Ammon's horn (tissue), 1 donor: ENCODE measurements around the gene MTOR.
"Not testable (repeated sequence)": the region's sequence is repeated elsewhere in the genome, so short reads cannot be mapped to it uniquely, and the experiment has no call there.

Source experiments
- DNase-seq: peaks from one replicate; pipeline ENCODE4 v3.0.0-alpha.2; 2016; ENCODE audit warnings: low spot score

Gene MTOR

GRCh38 chr1:11107599-11107998 is 154.8 kb downstream of the MTOR start:
- DNase-seq: no peak

- no peak for DNase-seq
Observed at GRCh38 chr1:11105586-11105985, 156.8 kb downstream of the MTOR start.

- DNase-seq: no peak
Observed at GRCh38 chr1:11101347-11101746, 161.0 kb downstream of the MTOR start.

DNA sequence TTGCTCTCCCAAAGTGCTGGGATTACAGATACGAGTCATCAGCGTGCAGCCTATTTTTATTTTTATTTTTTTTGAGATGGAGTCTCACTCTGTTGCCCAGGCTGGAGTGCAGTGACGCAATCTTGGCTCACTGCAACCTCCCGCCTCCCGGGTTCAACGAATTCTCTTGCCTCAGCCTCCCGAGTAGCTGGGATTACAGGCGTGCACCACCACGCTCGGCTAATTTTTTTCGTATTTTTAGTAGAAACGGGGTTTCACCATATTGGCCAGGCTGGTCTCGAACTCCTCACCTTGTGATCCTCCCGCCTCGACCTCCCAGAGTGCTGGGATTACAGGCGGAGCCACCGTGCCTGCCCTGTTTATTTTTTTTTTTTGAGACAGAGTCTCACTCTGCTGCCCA is 161.5 kb downstream of the MTOR start:
- DNase-seq: not testable (repeated sequence)

DNA sequence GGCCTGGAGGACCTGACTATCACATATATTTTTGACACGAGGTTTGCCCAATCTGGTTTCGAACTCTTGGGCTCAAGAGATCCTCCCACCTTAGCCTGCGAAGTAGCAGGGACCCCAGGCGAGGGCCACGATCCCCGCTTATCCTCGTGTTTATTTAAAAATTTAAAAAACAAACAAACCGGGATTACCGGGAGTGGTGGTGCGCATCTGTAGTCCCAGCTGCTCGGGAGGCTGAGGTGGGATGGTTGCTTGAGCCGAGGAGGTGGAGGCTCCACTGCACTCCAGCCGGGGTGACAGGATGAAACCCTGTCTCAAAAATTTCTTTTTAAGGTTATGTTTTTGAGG is 162.2 kb downstream of the MTOR start:
- DNase-seq: no peak

DNA sequence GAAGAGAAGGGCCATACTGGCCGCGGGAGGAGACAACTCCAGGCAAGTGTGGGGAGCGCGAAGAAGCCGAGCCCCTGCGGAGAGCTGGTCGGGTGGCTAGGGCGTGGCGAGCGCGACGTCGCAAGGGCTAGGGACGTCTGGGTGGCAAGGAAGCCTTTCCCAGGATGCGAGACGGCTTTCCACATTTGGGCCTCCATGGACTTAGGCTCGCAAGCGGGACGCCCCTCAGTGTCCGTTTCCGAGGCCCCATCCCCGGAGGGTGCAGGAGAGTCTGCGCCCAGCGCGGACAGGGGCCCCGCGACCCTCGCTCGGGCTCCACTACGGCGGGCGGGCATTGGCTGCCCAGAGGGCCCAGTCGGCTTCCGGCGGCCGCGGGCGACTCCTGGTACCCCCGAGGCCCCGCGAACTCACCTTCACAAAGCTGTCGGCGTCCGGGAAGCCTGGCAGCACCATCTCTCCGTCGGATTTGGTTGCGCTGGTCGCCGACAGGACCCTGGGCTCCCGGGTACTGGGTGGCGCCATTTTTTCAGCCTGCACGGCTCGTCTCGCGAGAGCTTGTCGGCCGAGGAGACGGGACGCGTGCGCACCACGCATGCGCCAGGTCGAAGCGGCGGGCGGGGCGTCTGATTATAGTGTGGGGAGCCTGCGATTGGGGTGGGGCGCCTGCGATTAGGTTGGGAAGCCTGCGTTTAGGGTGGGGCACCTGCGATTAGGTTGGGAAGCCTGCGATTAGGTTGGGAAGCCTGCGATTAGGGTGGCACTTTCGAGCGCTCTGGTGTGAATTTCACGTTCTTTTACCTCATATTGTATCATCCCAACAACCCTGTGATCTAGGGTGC is 162.8 kb downstream of the MTOR start, which contains the start of gene EXOSC10:
TSS of gene EXOSC10 (minus strand) at position 560 of the 839 bp plus-strand sequence. CDS start at position 522, 38 bp downstream.
- peak; percentile 94 for DNase-seq

DNA sequence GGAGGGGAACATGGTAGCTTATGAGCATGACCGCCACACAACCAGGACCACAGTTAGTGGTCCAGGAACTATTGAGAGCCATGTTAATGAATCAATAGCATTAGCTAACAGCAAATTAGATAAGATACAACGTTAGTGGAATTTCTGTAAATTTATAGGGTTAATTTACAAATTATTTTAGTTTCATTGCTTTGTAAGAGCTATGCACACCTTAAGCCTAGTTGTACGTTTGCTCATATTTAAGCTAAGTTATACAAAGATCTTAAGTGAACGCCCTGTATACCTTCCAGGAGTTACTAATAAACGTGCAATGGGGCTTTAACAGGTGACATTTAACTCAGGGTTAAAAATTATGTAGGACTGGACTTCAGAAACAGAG is 163.4 kb downstream of the MTOR start:
- no peak for DNase-seq

GRCh38 chr1:11083784-11084183 is 178.6 kb downstream of the MTOR start:
- DNase-seq: not testable (repeated sequence)

DNA sequence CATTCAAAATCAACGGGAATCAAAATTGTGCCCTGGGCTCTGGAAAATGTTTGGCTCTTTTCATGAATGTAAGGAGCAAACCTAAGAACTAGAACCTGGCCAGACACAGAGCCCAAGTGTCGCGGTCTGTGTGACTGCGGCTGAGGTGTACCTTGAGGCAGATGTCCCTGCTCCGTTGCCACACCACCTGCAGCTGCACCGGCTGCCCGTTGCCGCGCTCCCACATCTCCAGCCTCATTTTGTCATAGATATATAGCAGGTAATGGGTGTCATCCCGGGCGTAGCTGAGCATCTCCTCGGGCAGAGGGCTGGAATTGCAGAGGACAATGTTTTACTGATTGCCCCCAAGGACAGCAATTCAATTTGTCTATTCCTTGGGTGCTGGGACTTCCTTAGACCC is 181.4 kb downstream of the MTOR start:
- DNase-seq: no peak

DNA sequence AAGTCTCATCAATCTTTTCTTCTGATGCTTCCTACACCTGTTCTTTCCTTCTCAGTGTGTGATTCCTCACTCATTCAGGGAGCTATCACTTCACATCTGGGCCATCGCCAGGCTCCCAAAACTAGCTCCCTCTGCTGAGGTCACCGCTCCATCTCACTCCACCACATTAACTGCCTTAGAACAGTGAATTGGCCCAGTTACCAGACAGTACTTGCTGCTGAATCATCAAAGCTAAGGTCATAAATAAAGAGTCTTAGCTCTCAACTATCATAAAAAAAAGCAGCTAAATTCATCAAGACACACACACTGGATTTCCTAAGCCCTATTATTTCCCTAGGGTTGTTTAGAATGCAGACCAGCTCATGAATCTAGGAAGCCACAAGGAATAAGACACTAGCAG is 183.7 kb downstream of the MTOR start:
- DNase-seq: no peak

- not testable (repeated sequence) for DNase-seq
Observed at GRCh38 chr1:11073398-11073797, 189.0 kb downstream of the MTOR start.

DNA sequence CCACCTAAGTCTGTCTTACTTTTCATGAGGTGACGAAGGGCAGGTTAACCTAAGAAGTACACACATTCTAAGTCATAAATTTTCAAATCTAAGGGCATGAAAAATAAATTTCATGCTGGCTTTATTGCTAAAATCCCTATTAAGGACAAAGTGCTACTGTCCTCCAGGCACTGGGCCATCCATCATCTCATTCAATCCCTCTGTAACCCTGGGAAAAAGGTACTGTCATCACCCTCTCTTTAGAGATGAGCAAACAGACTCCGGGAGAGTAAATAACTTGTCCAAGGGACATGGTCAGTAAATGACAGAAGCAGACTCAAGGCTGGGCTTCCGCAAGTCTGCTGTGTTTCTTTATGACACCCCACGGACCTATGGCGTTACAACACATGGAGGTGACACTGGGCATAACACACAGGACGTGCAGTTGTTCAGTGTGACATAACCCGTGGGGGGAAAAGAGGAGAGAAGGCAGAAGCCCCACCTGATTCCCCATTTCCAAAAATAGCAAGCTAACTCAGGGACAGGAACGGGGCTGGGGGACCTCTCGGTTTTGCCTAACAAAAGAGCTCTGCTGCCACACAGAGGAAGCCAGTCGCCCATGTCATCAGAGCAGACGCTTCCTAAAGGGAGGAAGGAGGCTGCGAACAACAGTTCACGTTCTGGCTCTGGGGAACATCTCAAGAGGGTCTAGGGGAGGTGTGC is 190.0 kb downstream of the MTOR start:
- DNase-seq: no peak

- DNase-seq: no peak
Observed at GRCh38 chr1:11071463-11072215, 190.7 kb downstream of the MTOR start.

- no peak for DNase-seq
Observed at GRCh38 chr1:11070876-11071275, 191.5 kb downstream of the MTOR start.

GRCh38 chr1:11068600-11069473 is 193.5 kb downstream of the MTOR start:
- no peak for DNase-seq

DNA sequence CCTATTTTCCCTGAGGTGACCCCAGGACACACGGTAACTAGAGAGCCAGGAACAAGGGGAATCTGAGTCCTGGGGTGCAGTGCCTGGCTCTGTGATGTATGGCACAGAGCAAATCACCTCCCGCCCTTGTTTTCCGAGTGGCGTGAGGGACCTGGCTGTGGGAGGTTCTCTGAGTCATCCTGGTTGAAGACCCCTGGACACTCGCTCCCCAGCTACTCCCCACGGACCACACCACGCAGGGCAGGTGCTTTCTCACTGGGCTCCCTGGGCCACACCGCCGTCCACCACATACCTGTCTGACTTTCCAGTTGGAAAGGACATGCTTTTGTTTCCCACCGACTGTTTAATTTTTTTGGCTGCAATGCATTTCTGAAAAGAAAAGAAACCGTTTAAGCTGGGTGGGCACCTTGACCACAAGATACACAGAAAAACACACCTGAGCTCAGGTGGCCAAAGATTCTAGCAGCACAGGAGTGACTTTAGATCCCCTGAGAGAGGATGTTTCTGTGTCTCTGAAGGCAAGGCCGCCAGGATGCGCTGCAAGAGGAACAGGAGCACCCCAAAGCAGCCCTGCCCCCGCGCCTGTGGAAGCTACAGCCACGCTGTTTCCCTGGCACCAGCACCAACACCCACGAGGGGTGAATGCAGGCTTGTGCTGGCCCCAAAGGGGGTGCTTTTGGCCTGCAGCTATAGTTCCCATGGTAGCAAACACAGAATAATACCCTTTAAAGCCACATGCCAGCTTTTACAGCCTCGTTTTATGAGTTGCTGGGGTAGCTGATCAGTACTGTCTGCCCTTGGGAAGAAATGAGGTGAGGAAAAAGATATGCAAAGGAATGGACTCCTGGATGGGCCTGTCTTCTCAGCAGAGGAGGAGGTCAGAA is 194.4 kb downstream of the MTOR start:
- peak; percentile 73 for DNase-seq

DNA sequence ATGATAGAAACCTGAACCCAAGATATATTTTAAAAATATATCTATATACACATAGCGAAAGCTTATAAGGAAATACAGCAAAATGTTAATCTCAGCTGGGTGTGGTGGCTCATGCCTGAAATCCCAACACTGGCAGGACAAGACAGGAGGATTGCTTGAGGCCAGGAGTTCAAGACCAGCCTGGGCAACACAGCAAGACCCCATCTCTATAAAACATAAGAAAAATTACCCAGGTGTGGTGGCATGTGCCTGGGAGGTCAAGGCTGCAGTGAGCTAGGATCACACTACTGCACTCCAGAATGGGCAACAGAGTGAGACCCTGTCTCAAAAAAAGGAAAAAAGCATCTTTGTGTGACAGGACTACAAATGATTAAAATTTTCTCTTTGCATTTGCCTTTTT is 196.6 kb downstream of the MTOR start:
- no peak for DNase-seq

GRCh38 chr1:11064942-11065341 is 197.4 kb downstream of the MTOR start:
- DNase-seq: no peak

DNA sequence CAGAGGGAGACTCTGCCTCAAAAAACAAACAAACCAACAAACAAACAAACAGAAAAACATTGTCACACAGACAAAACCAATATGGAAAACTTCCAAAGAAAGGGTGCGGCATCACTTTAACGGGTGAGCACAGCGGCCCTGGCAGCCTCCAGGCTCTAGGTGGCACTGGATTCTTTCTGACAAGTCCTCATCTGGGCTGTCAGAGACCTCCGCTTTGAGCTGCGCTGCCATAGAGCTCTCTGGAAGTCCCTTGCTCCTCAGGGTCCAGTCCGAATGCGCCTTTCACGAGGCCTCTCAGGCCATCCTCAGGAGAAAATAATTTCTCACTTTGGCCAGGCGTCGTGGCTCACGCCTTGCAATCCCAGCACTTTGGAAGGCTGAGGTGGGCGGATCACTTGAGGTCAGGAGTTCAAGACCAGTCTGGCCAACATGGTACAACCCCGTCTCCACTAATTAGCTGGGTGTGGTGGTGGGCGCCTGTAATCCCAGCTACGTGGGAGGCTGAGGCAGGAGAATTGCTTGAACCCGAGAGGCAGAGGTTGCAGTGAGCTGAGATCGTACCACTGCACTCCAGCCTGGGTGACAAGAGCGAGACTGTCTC is 198.3 kb downstream of the MTOR start:
- DNase-seq: not testable (repeated sequence)

DNA sequence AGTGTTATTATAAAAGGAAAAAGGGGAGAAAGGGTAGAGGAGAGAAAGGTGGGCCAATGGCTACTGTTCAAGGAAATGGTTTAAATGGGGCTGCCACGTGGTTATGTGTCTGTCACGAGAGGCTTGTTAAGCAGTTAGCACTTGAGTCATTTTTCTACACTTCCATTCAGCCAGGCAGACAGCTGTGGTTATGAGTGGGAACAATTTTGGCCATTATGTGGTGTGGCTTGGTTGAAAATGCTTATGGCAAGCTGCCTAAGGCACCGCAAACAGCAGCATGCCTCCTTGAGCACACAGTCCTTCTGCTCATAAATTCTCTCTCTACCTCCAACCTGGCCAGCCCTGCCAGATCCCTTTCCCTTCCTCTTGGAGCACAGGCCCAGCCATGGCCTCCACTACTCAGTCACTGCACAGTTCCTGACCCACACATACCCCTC is 199.4 kb downstream of the MTOR start:
- DNase-seq: no peak
